HCT116 (cell line): ENCODE data around the gene SPATA31D4.

Experiments used
- CTCF ChIP-seq, 3 experiments: fragments of 200-600 bp in 1 of 3; sonication (generic) in 1 of 3; IDR thresholded peaks in 2 of 3; conservative IDR thresholded peaks in 1 of 3; 2 replicates each; pipeline ENCODE4 v1.5.1; 2012 to 2017; ENCODE audit warnings: low read depth in 2 of 3, low read length in 2 of 3, antibody characterized with exemption in 1 of 3, borderline replicate concordance in 1 of 3, control low read depth in 1 of 3, mild to moderate bottlenecking in 1 of 3, mixed read lengths in 1 of 3, mixed run types in 1 of 3, moderate library complexity in 1 of 3; ENCODE audit not compliant: insufficient read depth in 1 of 3
- EZH2phosphoT487 ChIP-seq: fragments of 200-600 bp; IDR thresholded peaks from 2 replicates; pipeline ENCODE4 v1.6.1; 2018; ENCODE audit warnings: antibody characterized with exemption, borderline replicate concordance

- TF ChIP-seq CTCF (IDR thresholded peaks at IDR 0.05 in 2 of 3, conservative IDR thresholded peaks at IDR 0.05 in 1 of 3; ENCODE audit: borderline replicate concordance in 1 of 3, insufficient read depth in 1 of 3, low read depth in 2 of 3, low read length in 2 of 3) (no peak), EZH2phosphoT487 (no peak)
These were observed 41.7 kb downstream of the SPATA31D4 start for GRCh38 chr9:81969971-81970370.
